Stimulated activated CD8-positive, alpha-beta memory T cell treated with anti-CD3 and anti-CD28 coated beads, Interleukin-15, amount 100 ng/mL, for 48 hours (primary cell): ENCODE data around the gene RARA.
"Not testable (repeated sequence)": the region's sequence is repeated elsewhere in the genome, so short reads cannot be mapped to it uniquely, and the experiment has no call there.

Experiments
- DNase-seq, 2 donors: peaks; one replicate each; pipeline ENCODE4 v3.0.0-alpha.2; 2020; ENCODE audit warnings: low read depth in 2 of 2

Gene RARA

DNA sequence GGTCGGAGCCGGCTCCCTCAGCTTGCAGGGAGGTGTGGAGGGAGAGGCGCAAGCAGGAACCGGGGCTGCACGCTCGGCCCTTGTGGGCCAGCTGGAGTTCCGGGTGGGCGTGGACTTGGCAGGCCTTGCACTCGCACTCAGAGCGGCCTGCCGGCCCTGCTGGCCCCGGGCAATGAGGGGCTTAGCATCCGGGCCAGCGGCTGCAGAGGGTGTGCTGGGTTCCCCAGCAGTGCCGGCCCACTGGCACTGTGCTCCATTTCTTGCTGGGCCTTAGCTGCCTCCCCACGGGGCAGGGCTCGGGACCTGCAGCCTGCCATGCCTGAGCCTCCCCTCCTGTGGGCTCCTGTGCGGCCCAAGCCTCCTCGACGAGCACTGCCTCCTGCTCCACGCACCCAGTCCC lies 66.8 kb downstream of the RARA start:
- DNase-seq, result not testable (repeated sequence)

- DNase-seq, result not testable (repeated sequence)
Observed at GRCh38 chr17:40376541-40376940, 67.6 kb downstream of the RARA start.

DNA sequence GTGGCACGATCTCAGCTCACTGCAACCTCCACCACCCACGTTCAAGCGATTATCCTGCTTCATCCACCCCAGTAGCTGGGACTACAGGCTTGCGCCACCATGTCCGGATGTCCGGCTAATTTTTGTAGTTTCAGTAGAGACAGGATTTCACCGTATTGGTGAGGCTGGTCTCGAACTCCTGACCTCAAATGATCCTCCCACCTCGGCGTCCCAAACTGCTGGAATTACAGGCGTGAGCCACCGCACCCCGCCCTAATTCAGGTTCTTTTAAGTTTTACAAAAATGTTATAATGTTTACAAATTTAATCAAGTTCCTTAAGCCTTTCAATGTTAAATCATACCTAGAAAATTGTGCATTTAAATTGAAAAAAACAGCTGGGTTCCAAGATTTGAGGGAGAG lies 68.9 kb downstream of the RARA start:
- no peak for DNase-seq

DNA sequence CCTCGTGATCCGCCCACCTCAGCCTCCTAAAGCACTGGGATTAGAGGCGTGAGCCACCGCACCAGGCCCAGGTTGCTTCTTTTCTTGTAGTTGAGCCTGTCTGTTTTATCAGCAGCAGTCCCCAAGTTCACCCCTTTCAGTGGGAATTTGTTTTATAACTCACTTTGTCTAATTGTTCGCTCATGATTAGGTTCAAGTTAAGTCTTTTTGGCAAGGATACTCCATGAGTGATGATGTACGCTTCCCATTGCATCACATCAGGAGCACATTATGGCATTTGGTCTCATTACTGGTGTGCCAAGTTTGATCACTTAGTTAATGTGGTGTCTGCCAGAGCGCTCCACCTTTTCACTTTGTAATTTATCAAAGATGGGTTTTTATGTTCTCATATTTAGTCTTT lies 70.0 kb downstream of the RARA start:
- no peak for DNase-seq

GRCh38 chr17:40382251-40382650 lies 73.3 kb downstream of the RARA start:
- DNase-seq, result no peak

DNA sequence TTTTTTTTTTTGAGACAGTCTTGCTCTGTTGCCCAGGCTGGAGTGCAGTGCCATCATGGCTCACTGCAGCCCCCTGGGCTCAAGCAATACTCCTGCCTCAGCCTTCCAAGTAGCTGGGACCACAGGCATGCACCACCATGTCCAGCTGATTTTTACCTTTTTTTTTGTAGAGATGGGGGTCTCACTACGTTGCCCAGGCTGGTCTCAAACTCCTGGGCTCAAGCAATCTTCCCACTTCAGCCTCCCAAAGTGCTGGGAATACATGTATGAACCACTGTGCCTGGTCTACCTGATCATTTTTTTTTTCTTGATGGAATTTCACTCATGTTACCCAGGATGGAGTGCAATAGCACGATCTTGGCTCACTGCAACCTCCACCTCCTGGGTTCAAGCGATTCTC lies 77.6 kb downstream of the RARA start:
- not testable (repeated sequence) for DNase-seq

DNA sequence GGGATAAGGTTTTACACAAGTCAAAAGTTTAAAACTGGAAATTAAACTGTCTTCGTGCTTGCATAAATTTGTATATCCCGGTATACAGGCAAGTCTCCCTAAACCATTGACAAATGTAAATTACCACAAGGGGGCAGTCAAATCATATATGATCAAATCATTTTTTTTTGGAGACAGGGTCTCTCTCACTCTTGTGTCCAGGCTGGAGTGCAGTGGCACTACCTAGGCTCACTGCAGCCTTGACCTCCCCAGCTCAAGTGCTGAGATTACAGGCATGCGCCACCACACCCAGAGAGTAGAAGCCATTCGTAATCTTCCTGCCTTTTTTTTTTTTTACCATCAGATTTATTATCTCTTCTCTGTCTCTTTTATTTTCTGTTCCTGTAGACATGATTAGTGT lies 90.2 kb downstream of the RARA start:
- no peak for DNase-seq

DNA sequence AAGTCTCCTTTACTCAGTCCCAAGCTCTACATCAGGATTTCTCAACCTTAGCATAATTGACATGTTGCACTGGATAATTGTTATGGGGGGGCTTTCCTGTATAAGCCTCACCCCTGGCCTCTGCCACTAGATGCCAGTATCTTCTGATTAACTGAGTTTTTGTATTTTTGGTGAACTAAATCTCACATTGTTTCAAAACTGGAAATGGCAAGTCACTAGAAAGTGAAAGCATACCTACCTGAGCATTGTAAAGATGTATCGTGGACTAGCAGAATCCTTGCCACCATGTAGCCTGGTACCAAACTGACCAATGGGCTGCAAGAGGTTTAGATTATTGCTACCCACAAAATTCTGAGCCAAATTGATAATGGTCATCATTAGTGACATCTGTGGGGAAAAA lies 93.7 kb downstream of the RARA start:
- DNase-seq, result no peak

GRCh38 chr17:40404003-40404402 lies 95.0 kb downstream of the RARA start:
- no peak for DNase-seq
